Inferior parietal cortex (tissue), 1 donor: ENCODE results near the gene PPP5C.

Experiments
- DNase-seq: peaks from one replicate; pipeline ENCODE4 v3.0.0-alpha.2; 2016; ENCODE audit errors: extremely low spot score

The PPP5C gene

GRCh38 chr19:46330319-46330918 is 16.5 kb upstream of the PPP5C start:
- no peak for DNase-seq

- DNase-seq: no peak
These were observed 9.4 kb upstream of the PPP5C start for GRCh38 chr19:46337487-46337886.

GRCh38 chr19:46339446-46339845 is 7.4 kb upstream of the PPP5C start:
- no peak for DNase-seq

GRCh38 chr19:46340051-46340659 is 6.7 kb upstream of the PPP5C start:
- DNase-seq: no peak

- DNase-seq: no peak
These were observed 5.0 kb upstream of the PPP5C start for GRCh38 chr19:46341937-46342336.

- no peak for DNase-seq
These were observed 2.5 kb upstream of the PPP5C start for GRCh38 chr19:46344363-46344762.

GRCh38 chr19:46345157-46345556 is 1.7 kb upstream of the PPP5C start:
- DNase-seq: no peak

- no peak for DNase-seq
These were observed 641 bp downstream of the PPP5C start for GRCh38 chr19:46347572-46347883.

- DNase-seq: no peak
These were observed 1.1 kb downstream of the PPP5C start for GRCh38 chr19:46347985-46348384.

GRCh38 chr19:46349311-46349993 is 2.6 kb downstream of the PPP5C start:
- DNase-seq: no peak

GRCh38 chr19:46350029-46350757 is 3.3 kb downstream of the PPP5C start:
- no peak for DNase-seq

GRCh38 chr19:46350758-46351159 is 3.9 kb downstream of the PPP5C start:
- no peak for DNase-seq

- no peak for DNase-seq
These were observed 4.6 kb downstream of the PPP5C start for GRCh38 chr19:46351241-46352041.

- DNase-seq: no peak
These were observed 7.0 kb downstream of the PPP5C start for GRCh38 chr19:46353730-46354528.

- DNase-seq: no peak
These were observed 8.6 kb downstream of the PPP5C start for GRCh38 chr19:46355234-46356148.

- DNase-seq: no peak
These were observed 9.5 kb downstream of the PPP5C start for GRCh38 chr19:46356149-46357055.

- no peak for DNase-seq
These were observed 11.1 kb downstream of the PPP5C start for GRCh38 chr19:46357846-46358583.

GRCh38 chr19:46361915-46362314 is 15.0 kb downstream of the PPP5C start:
- DNase-seq: no peak
